H9 (cell line): ENCODE results near the gene TRERF1. TPM values are rescaled to one million over a fixed set of nuclear protein-coding genes. Genes with fewer than 3 reads are reported as not detected.

Experiments
- DNase-seq: peaks from one replicate; pipeline ENCODE4 v3.0.0-alpha.2; 2017
- H2AFZ ChIP-seq: one replicate; pipeline ENCODE4 v1.6.1; 2013; ENCODE audit warnings: mild to moderate bottlenecking, low read length, control low read depth, moderate library complexity
- H2AK5ac ChIP-seq: 2 replicates; pipeline ENCODE4 v1.6.1; 2013; ENCODE audit warnings: low read length, control low read depth, mixed read lengths; ENCODE audit not compliant: insufficient read length
- H2BK120ac ChIP-seq: one replicate; pipeline ENCODE4 v1.6.1; 2013; ENCODE audit warnings: low read depth, mild to moderate bottlenecking, low read length, control low read depth, inconsistent platforms; ENCODE audit not compliant: poor library complexity, severe bottlenecking
- H2BK12ac ChIP-seq: 2 replicates; pipeline ENCODE4 v1.6.1; 2013; ENCODE audit warnings: low read length, control low read depth, mixed read lengths, low read depth; ENCODE audit not compliant: insufficient read length
- H2BK15ac ChIP-seq: 2 replicates; pipeline ENCODE4 v1.6.1; 2013; ENCODE audit warnings: low read depth, low read length, control low read depth
- H2BK20ac ChIP-seq: one replicate; pipeline ENCODE4 v1.6.1; 2013; ENCODE audit warnings: low read depth, mild to moderate bottlenecking, low read length, control low read depth, inconsistent platforms; ENCODE audit not compliant: poor library complexity, severe bottlenecking
- H2BK5ac ChIP-seq: 2 replicates; pipeline ENCODE4 v1.6.1; 2013; ENCODE audit warnings: low read length, control low read depth, mixed read lengths; ENCODE audit not compliant: insufficient read length
- H3K14ac ChIP-seq: 2 replicates; pipeline ENCODE4 v1.6.1; 2013; ENCODE audit warnings: low read length, control low read depth; ENCODE audit not compliant: insufficient read depth
- H3K18ac ChIP-seq: 2 replicates; pipeline ENCODE4 v1.6.1; 2013; ENCODE audit warnings: low read depth, mild to moderate bottlenecking, mixed read lengths, low read length, control low read depth; ENCODE audit not compliant: insufficient read length
- H3K23ac ChIP-seq: 2 replicates; pipeline ENCODE4 v1.6.1; 2013; ENCODE audit warnings: low read length, control low read depth, mixed read lengths, low read depth; ENCODE audit not compliant: insufficient read length
- H3K23me2 ChIP-seq: 2 replicates; pipeline ENCODE4 v1.6.1; 2013; ENCODE audit warnings: low read depth, mild to moderate bottlenecking, mixed read lengths, low read length, control low read depth; ENCODE audit not compliant: insufficient read length, poor library complexity, severe bottlenecking
- H3K27ac ChIP-seq: 2 replicates; pipeline ENCODE4 v1.5.1; 2013; ENCODE audit warnings: low read length, control low read depth, mixed read lengths, low read depth; ENCODE audit not compliant: insufficient read length
- H3K27me3 ChIP-seq: 2 replicates; pipeline ENCODE4 v1.6.1; 2013; ENCODE audit warnings: low read length, control low read depth, inconsistent platforms; ENCODE audit not compliant: insufficient read depth
- H3K4ac ChIP-seq: 2 replicates; pipeline ENCODE4 v1.6.1; 2013; ENCODE audit warnings: low read depth, mild to moderate bottlenecking, control low read depth, inconsistent platforms, low read length, moderate library complexity
- H3K4me1 ChIP-seq: 2 replicates; pipeline ENCODE4 v1.6.1; 2013; ENCODE audit warnings: low read length, control low read depth, inconsistent platforms; ENCODE audit not compliant: insufficient read depth
- H3K4me2 ChIP-seq: 2 replicates; pipeline ENCODE4 v1.6.1; 2013; ENCODE audit warnings: low read length, control low read depth, mixed read lengths; ENCODE audit not compliant: insufficient read length, insufficient read depth
- H3K56ac ChIP-seq: 2 replicates; pipeline ENCODE4 v1.6.1; 2013; ENCODE audit warnings: low read depth, mild to moderate bottlenecking, mixed read lengths, low read length, control low read depth; ENCODE audit not compliant: insufficient read length
- H3K79me1 ChIP-seq: 2 replicates; pipeline ENCODE4 v1.6.1; 2013; ENCODE audit warnings: low read depth, mild to moderate bottlenecking, moderate library complexity, low read length, control low read depth, inconsistent platforms; ENCODE audit not compliant: insufficient read depth, poor library complexity, severe bottlenecking
- H3K79me2 ChIP-seq: 2 replicates; pipeline ENCODE4 v1.6.1; 2013; ENCODE audit warnings: low read length, control low read depth, inconsistent platforms; ENCODE audit not compliant: insufficient read depth
- H3K9ac ChIP-seq: 2 replicates; pipeline ENCODE4 v1.6.1; 2013; ENCODE audit warnings: low read length, control low read depth, mixed read lengths; ENCODE audit not compliant: insufficient read length; ENCODE audit errors: extremely low read depth
- H3K9me3 ChIP-seq: one replicate; pipeline ENCODE4 v1.6.1; 2013; ENCODE audit warnings: low read depth, low read length, inconsistent platforms; ENCODE audit not compliant: control insufficient read depth
- H3T11ph ChIP-seq: one replicate; pipeline ENCODE4 v1.6.1; 2013; ENCODE audit warnings: mild to moderate bottlenecking, low read length, control low read depth, inconsistent platforms
- H4K20me1 ChIP-seq: one replicate; pipeline ENCODE4 v1.6.1; 2013; ENCODE audit not compliant: control insufficient read depth, insufficient read length, insufficient read depth
- H4K5ac ChIP-seq: 2 replicates; pipeline ENCODE4 v1.6.1; 2013; ENCODE audit warnings: low read depth, mild to moderate bottlenecking, mixed read lengths, low read length, control low read depth; ENCODE audit not compliant: insufficient read length
- H4K8ac ChIP-seq: replicated peaks from 2 replicates; pipeline ENCODE4 v1.6.1; 2013; ENCODE audit warnings: low read length, control low read depth, mixed read lengths, low read depth; ENCODE audit not compliant: insufficient read length
- H4K91ac ChIP-seq: 2 replicates; pipeline ENCODE4 v1.6.1; 2013; ENCODE audit warnings: low read depth, mild to moderate bottlenecking, moderate library complexity, mixed read lengths, low read length, control low read depth; ENCODE audit not compliant: insufficient read length
- H3K27ac Mint-ChIP-seq, 3 experiments: 2 replicates in 2 of 3; 3 replicates in 1 of 3; pipeline ENCODE4 v1.8.0; 2020 to 2021; ENCODE audit warnings: mixed read lengths in 3 of 3, mild to moderate bottlenecking in 1 of 3, moderate library complexity in 1 of 3
- H3K27me3 Mint-ChIP-seq: 2 replicates; pipeline ENCODE4 v1.8.0; 2021; ENCODE audit warnings: low read depth, mild to moderate bottlenecking, moderate library complexity, mixed read lengths
- H3K36me3 Mint-ChIP-seq, 3 experiments: 2 replicates in 2 of 3; 3 replicates in 1 of 3; pipeline ENCODE4 v1.8.0; 2020 to 2021; ENCODE audit warnings: low read depth in 3 of 3, mixed read lengths in 3 of 3; ENCODE audit not compliant: insufficient read depth in 1 of 3
- H3K4me1 Mint-ChIP-seq, 2 experiments: 2 replicates each; pipeline ENCODE4 v1.8.0; 2020; ENCODE audit warnings: mixed read lengths in 2 of 2
- H3K4me3 Mint-ChIP-seq, 2 experiments: 2 replicates in 1 of 2; 3 replicates in 1 of 2; pipeline ENCODE4 v1.8.0; 2020 to 2021; ENCODE audit warnings: mild to moderate bottlenecking in 2 of 2, mixed read lengths in 2 of 2, moderate library complexity in 1 of 2
- H3K9me3 Mint-ChIP-seq, 2 experiments: 2 replicates in 1 of 2; 3 replicates in 1 of 2; pipeline ENCODE4 v1.8.0; 2020; ENCODE audit warnings: mild to moderate bottlenecking in 2 of 2, mixed read lengths in 2 of 2, moderate library complexity in 1 of 2
- WGBS: extraction: QIAGEN DNeasy Blood & Tissue Kit; methylation state at CpG from one replicate; pipeline ENCODE4 v1.1.7; 2013; ENCODE audit warnings: missing lambda C conversion rate, low lambda C conversion rate, mixed read lengths; ENCODE audit not compliant: insufficient read length; ENCODE audit errors: extremely low coverage; 5-methylcytosine and 5-hydroxymethylcytosine counted together
- total RNA-seq: library from RNA; stranded (reverse); gene quantifications from 2 replicates; pipeline ENCODE4 v1.2.1, GENCODE V29; 2021
- TF ChIP-seq, protein P1 (sequence below): fragments of 200-600 bp; sonication (generic); conservative IDR thresholded peaks from 3 replicates; pipeline ENCODE4 v1.8.0; 2021; ENCODE audit warnings: antibody characterized with exemption, mild to moderate bottlenecking

Gene TRERF1
- total RNA-seq, 1 experiment from 2014 or later = 19.7 TPM

GRCh38 chr6:42197555-42198362 lies 254.0 kb downstream of the TRERF1 start:
- Histone ChIP-seq H3K18ac (no peak overlapping the region), H4K91ac (no peak overlapping the region), H3K14ac (no peak overlapping the region), H2BK5ac (no peak overlapping the region), H3K56ac (no peak overlapping the region), H3K23ac (no peak overlapping the region), H3K4me1 (peaks cover 5% of the 10 kb centered on the region; the same call in 1 of the 2 replicates), H4K5ac (no peak overlapping the region), H3K4me2 (no peak overlapping the region), H3K4ac (no peak overlapping the region), H3K9me3 (no peaks in the 10 kb centered on the region), H3K23me2 (no peaks in the 10 kb centered on the region), H2BK15ac (no peak overlapping the region), H3K79me2 (no peaks in the 10 kb centered on the region), H3K79me1 (no peaks in the 10 kb centered on the region), H4K8ac (no peak overlapping the region), H2BK120ac (no peak overlapping the region), H3K27me3 (no peaks in the 10 kb centered on the region), H3K27ac (no peak overlapping the region), H2AFZ (no peak overlapping the region), H4K20me1 (no peaks in the 10 kb centered on the region), H2AK5ac (no peak overlapping the region), H3T11ph (no peak overlapping the region), H2BK12ac (no peak overlapping the region), H3K9ac (no peak overlapping the region), H2BK20ac (no peak overlapping the region)
- Mint-ChIP-seq H3K36me3 (peaks cover 0 to 2% (median 2%) of the 10 kb centered on the region in 3 experiments; a peak in 2 of 7 replicates), H3K27me3 (peaks cover 4% of the 10 kb centered on the region), H3K9me3 (no peaks in the 10 kb centered on the region), H3K27ac (no peak overlapping the region), H3K4me3 (no peak overlapping the region), H3K4me1 (peaks cover 13 to 20% of the 10 kb centered on the region in 2 experiments)
- TF ChIP-seq, protein P1, sequence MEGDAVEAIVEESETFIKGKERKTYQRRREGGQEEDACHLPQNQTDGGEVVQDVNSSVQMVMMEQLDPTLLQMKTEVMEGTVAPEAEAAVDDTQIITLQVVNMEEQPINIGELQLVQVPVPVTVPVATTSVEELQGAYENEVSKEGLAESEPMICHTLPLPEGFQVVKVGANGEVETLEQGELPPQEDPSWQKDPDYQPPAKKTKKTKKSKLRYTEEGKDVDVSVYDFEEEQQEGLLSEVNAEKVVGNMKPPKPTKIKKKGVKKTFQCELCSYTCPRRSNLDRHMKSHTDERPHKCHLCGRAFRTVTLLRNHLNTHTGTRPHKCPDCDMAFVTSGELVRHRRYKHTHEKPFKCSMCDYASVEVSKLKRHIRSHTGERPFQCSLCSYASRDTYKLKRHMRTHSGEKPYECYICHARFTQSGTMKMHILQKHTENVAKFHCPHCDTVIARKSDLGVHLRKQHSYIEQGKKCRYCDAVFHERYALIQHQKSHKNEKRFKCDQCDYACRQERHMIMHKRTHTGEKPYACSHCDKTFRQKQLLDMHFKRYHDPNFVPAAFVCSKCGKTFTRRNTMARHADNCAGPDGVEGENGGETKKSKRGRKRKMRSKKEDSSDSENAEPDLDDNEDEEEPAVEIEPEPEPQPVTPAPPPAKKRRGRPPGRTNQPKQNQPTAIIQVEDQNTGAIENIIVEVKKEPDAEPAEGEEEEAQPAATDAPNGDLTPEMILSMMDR = no peak
- WGBS = no CpG with 5 or more reads among the region's 13 CpGs
- no peak for DNase-seq
